ENCODE data around the gene TMEM30A.

TMEM30A gene

GRCh38 chr6:75243333-75244062 lies 41.1 kb downstream of the TMEM30A start, which contains the start of gene COX7A2:
Gene COX7A2, minus strand, starts transcription at chr6:75243801. Its CDS starts 67 bp downstream, at chr6:75243734.
- peak within 1 kb of the TSS; percentile 97 for H3K4me3 ChIP-seq (ENCODE audit: low read depth, low read length)
- TF ChIP-seq CTCF (IDR thresholded peaks at IDR 0.05; ENCODE audit: low read depth, low read length), result no peak

GRCh38 chr6:75236630-75237029 lies 48.0 kb downstream of the TMEM30A start:
- TF ChIP-seq CTCF (IDR thresholded peaks at IDR 0.05; ENCODE audit: low read depth, low read length), result no peak
- H3K4me3 ChIP-seq (ENCODE audit: low read depth, low read length), result no peak overlapping the region

- H3K4me3 ChIP-seq (ENCODE audit: low read depth, low read length), result no peak overlapping the region
- no peak for TF ChIP-seq CTCF (IDR thresholded peaks at IDR 0.05; ENCODE audit: low read depth, low read length)
Measured at GRCh38 chr6:75235271-75235670, 49.3 kb downstream of the TMEM30A start.

GRCh38 chr6:75234126-75234865 lies 50.3 kb downstream of the TMEM30A start:
- no peak overlapping the region for H3K4me3 ChIP-seq (ENCODE audit: low read depth, low read length)
- no peak for TF ChIP-seq CTCF (IDR thresholded peaks at IDR 0.05; ENCODE audit: low read depth, low read length)

GRCh38 chr6:75233092-75233615 lies 51.4 kb downstream of the TMEM30A start:
- H3K4me3 ChIP-seq (ENCODE audit: low read depth, low read length), result no peak overlapping the region
- TF ChIP-seq CTCF (IDR thresholded peaks at IDR 0.05; ENCODE audit: low read depth, low read length), result no peak

- TF ChIP-seq CTCF (IDR thresholded peaks at IDR 0.05; ENCODE audit: low read depth, low read length), result peak; percentile 74
- no peak overlapping the region for H3K4me3 ChIP-seq (ENCODE audit: low read depth, low read length)
Measured at GRCh38 chr6:75230484-75231325, 53.9 kb downstream of the TMEM30A start.

All from WI38 (cell line).